ENCODE data around the gene GPR12.

GPR12 gene

DNA sequence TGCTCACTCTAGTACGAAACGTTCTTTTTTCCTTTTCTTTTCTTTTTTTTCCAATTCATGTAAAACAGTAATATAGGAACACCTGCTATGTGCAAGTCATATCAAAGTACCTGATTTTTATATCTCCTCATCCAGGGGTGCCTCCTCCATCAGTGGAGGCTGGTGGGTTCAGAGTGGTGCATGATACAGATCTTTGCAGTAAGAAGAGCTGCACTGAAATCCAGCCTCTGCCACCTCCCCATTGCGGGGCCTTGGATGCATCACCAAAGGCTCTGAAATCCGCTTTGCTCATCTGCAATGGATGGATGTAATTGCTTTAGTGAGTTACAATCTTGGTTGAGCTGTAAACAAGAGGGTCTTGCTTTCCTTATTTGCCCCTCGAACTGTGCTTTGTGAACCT lies 38.3 kb downstream of the GPR12 start:
- Mint-ChIP-seq H3K9me3 (peaks cover 12% of the 10 kb centered on the region), H3K4me1 (no peaks in the 10 kb centered on the region), H3K4me3 (no peak overlapping the region), H3K36me3 (ENCODE audit: low read depth) (no peaks in the 10 kb centered on the region), H3K27me3 (ENCODE audit: low read depth) (peaks cover 5% of the 10 kb centered on the region), H3K27ac (no peak overlapping the region)
- TF ChIP-seq, protein P1, sequence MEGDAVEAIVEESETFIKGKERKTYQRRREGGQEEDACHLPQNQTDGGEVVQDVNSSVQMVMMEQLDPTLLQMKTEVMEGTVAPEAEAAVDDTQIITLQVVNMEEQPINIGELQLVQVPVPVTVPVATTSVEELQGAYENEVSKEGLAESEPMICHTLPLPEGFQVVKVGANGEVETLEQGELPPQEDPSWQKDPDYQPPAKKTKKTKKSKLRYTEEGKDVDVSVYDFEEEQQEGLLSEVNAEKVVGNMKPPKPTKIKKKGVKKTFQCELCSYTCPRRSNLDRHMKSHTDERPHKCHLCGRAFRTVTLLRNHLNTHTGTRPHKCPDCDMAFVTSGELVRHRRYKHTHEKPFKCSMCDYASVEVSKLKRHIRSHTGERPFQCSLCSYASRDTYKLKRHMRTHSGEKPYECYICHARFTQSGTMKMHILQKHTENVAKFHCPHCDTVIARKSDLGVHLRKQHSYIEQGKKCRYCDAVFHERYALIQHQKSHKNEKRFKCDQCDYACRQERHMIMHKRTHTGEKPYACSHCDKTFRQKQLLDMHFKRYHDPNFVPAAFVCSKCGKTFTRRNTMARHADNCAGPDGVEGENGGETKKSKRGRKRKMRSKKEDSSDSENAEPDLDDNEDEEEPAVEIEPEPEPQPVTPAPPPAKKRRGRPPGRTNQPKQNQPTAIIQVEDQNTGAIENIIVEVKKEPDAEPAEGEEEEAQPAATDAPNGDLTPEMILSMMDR (IDR thresholded peaks at IDR 0.05; ENCODE audit: unreplicated experiment in 3 of 3), result no peak

DNA sequence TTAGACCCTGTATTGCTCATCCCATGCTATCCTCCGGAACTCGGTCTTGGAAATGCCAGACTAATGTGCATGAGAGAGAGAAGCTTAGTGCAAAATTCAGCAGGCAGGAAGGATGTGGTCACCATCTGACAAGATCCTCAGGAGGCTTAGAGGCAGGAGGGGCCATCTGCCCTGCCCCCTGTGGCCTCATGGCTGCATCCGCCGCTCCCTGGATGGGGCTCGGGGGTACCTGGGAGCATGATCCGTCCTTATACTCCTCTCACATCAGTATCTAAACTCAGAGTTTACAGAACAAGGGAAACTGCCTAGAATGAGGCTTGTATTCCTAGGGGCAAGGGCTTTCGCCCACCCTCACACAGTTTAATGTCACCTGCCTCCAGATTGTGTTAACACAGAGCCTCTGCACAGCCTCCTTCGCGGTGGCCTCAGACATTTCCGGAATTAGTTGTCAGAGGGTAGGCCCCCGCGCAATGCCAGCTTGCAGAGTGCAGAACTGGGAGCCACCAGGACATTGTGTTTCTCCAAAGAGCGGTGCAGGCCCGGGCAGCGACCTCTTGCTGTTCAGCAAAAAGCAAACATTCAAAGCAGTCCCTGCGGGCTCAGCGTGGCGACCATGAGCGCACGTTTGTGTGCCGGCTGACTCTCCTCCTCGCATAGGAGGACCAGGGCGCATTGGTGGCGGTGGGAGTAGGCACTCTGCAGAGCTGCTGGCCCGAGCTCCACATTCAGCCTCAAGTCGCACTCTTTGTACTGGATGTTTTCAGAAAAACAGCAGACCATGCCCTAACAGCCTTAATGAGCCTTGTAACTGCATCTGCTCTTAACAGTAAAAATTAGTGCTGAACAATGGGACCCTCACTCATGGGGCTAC lies 39.1 kb downstream of the GPR12 start:
- Mint-ChIP-seq H3K4me1 (no peaks in the 10 kb centered on the region), H3K27me3 (ENCODE audit: low read depth) (peaks cover 3% of the 10 kb centered on the region), H3K27ac (no peak overlapping the region), H3K4me3 (no peak overlapping the region), H3K36me3 (ENCODE audit: low read depth) (no peaks in the 10 kb centered on the region), H3K9me3 (peaks cover 12% of the 10 kb centered on the region)
- TF ChIP-seq, protein P1 (IDR thresholded peaks at IDR 0.05; ENCODE audit: unreplicated experiment in 3 of 3), result no peak

DNA sequence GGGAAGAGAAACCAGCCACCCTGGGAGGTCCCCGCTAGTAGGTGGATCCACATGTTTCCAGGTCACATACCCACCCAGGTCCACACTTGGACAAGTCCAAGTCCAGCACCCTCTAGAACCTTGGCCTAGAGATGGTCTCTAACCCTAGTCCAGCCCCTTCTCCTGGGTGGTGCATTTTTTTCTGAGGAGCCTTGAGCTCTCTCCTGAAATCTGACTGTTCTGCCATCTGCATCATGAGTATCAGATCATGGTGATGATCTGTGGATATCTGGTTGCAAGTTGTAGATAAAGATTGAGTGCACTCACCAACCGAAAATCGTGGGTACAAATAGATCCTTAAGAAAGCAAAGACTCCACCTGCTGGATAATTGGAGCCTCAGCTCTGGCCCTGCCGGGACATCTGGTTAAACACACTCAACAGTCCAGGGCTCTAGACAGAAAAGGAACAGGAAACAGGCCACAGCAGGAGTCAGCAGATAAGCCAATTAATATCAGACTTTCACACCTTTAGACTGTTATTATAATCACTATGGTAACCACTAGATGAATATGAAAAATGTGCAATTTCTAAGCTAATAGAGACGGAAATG lies 41.1 kb downstream of the GPR12 start:
- Mint-ChIP-seq H3K27ac (no peak overlapping the region), H3K4me1 (no peaks in the 10 kb centered on the region), H3K27me3 (ENCODE audit: low read depth) (no peaks in the 10 kb centered on the region), H3K4me3 (no peak overlapping the region), H3K9me3 (no peaks in the 10 kb centered on the region), H3K36me3 (ENCODE audit: low read depth) (no peaks in the 10 kb centered on the region)
- TF ChIP-seq, protein P1 (IDR thresholded peaks at IDR 0.05; ENCODE audit: unreplicated experiment in 3 of 3), result no peak

DNA sequence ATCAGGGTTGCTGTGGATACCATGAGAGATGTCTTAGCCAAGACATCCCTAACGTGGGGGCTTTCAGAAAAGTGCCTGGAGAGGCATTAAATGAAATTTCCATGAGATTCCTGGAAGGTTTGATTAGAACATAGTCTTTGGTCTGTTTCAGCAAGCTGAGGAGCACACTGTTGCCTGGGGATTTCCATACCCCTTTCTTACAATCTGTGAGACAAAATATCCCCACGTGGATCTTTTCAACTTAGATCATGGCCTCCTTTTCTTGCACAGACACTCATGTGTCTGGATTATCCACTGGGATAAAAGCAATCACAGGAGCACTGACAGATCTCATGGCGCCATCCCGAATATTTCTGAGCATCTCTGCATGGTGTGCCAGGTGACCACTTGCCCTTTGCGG lies 41.7 kb downstream of the GPR12 start:
- no peaks in the 10 kb centered on the region for H3K36me3 Mint-ChIP-seq (ENCODE audit: low read depth)
- no peak overlapping the region for H3K27ac Mint-ChIP-seq
- TF ChIP-seq, protein P1 (IDR thresholded peaks at IDR 0.05; ENCODE audit: unreplicated experiment in 3 of 3), result no peak
- no peak overlapping the region for H3K4me3 Mint-ChIP-seq
- no peaks in the 10 kb centered on the region for H3K4me1 Mint-ChIP-seq
- no peaks in the 10 kb centered on the region for H3K27me3 Mint-ChIP-seq (ENCODE audit: low read depth)
- H3K9me3 Mint-ChIP-seq, result no peaks in the 10 kb centered on the region

DNA sequence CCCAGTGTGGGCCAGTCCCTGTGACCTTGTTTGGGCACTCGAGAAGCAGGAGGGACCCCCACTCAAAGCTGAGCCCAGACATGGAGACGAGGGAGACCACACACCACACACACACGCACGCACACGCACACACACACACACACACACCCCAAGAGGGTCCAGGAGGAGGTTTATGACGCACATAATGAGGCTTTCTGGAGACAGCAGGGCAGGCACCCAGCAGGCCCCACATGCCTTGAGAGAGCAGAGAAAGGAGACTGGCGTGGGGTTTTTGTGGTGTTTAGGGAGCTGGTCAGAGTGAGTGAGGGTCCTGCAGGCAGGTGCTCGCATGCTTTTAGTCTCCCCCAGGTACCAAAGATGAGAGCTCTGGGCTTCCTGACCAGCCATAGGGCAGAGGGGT lies 42.4 kb downstream of the GPR12 start:
- H3K36me3 Mint-ChIP-seq (ENCODE audit: low read depth), result no peaks in the 10 kb centered on the region
- no peaks in the 10 kb centered on the region for H3K9me3 Mint-ChIP-seq
- TF ChIP-seq, protein P1 (IDR thresholded peaks at IDR 0.05; ENCODE audit: unreplicated experiment in 3 of 3), result no peak
- H3K27me3 Mint-ChIP-seq (ENCODE audit: low read depth), result no peaks in the 10 kb centered on the region
- H3K27ac Mint-ChIP-seq, result no peak overlapping the region
- H3K4me1 Mint-ChIP-seq, result no peaks in the 10 kb centered on the region
- H3K4me3 Mint-ChIP-seq, result no peak overlapping the region
